ENCODE results near the gene PLA2G5.

Gene PLA2G5

DNA sequence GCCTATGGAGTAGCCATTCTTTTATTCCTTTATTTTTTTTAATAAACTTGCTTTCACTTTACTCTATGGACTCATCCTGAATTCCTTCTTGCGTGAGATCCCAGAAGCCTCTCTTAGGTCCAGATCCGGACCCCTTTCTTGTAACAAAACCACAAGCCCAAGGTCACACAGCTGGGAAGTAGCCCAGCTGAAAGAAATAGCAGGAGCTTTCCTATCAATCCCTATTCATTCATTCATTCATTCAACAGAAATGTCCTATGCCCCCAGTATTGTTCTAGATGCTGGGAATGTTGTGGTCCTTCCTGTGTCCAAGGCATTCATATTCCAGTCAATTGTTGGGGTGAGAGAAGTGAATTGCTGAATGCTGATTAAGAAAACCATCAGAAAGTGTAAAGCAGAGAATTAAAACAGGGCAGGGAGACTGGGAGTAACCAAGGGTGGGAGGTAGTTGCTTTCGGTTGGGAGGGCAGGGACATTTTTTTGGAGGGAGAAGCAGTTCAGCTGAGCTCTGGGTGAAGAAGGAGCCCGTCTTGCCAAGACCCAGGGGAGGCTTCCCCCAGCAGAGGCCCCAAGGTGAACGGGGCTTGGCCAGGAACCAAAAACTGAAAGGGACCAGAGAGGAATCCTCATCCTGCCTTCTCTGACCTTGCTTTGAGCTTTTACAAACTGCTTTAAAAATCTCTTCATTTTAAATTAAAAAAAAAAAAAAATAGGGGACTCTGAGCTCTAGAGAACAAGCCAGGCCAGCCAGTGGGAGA is 38.6 kb downstream of the PLA2G5 start:
- H3K27ac ChIP-seq: no peak overlapping the region
- no peaks in the 10 kb centered on the region for H3K9me3 ChIP-seq
- no peaks in the 10 kb centered on the region for H3K4me1 ChIP-seq (ENCODE audit: control insufficient read depth in 1 of 2, insufficient read depth in 1 of 2, low read depth in 1 of 2, low read length in 1 of 2)
- H3K27me3 ChIP-seq: peaks cover 15% of the 10 kb centered on the region
- H3K4me3 ChIP-seq (ENCODE audit: low read depth in 1 of 2, low read length in 1 of 2): no peak overlapping the region
- H3K36me3 ChIP-seq: no peaks in the 10 kb centered on the region
- TF ChIP-seq, protein P1, sequence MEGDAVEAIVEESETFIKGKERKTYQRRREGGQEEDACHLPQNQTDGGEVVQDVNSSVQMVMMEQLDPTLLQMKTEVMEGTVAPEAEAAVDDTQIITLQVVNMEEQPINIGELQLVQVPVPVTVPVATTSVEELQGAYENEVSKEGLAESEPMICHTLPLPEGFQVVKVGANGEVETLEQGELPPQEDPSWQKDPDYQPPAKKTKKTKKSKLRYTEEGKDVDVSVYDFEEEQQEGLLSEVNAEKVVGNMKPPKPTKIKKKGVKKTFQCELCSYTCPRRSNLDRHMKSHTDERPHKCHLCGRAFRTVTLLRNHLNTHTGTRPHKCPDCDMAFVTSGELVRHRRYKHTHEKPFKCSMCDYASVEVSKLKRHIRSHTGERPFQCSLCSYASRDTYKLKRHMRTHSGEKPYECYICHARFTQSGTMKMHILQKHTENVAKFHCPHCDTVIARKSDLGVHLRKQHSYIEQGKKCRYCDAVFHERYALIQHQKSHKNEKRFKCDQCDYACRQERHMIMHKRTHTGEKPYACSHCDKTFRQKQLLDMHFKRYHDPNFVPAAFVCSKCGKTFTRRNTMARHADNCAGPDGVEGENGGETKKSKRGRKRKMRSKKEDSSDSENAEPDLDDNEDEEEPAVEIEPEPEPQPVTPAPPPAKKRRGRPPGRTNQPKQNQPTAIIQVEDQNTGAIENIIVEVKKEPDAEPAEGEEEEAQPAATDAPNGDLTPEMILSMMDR (IDR thresholded peaks at IDR 0.05): no peak

DNA sequence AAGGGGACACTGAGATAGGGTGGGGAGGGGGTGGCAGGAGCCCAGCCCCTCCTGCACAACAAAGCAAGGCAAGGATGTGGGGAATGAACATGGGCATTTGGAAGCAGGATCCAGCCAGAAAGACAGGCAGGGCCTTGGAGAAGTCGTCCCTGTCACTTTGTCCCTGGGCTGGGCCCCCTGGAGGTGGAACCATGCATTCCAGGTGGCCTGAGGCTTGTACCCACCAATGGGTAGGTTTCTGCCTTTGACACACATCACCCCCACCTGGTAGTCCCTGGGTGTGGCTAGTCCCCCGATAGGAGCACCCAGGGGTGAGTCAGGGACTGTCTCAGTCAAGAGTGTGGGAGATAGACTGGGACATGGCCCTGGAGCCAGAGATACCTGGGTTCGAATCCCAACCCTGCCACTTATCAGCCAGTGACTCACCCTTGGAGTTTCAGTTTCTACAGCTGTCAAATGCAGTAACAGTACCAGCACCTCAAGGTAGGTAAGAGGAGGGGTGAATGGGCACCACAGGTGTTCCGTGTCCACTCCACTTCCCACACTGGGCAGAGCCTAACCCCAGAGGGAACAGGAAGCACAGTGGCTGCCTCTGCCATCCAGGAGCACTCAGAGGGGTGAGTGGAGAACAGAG is 39.3 kb downstream of the PLA2G5 start:
- H3K4me1 ChIP-seq (ENCODE audit: control insufficient read depth in 1 of 2, insufficient read depth in 1 of 2, low read depth in 1 of 2, low read length in 1 of 2): no peaks in the 10 kb centered on the region
- TF ChIP-seq, protein P1 (IDR thresholded peaks at IDR 0.05): no peak
- no peak overlapping the region for H3K27ac ChIP-seq
- no peaks in the 10 kb centered on the region for H3K36me3 ChIP-seq
- peaks cover 15% of the 10 kb centered on the region for H3K27me3 ChIP-seq
- H3K4me3 ChIP-seq (ENCODE audit: low read depth in 1 of 2, low read length in 1 of 2): no peak overlapping the region
- no peaks in the 10 kb centered on the region for H3K9me3 ChIP-seq

DNA sequence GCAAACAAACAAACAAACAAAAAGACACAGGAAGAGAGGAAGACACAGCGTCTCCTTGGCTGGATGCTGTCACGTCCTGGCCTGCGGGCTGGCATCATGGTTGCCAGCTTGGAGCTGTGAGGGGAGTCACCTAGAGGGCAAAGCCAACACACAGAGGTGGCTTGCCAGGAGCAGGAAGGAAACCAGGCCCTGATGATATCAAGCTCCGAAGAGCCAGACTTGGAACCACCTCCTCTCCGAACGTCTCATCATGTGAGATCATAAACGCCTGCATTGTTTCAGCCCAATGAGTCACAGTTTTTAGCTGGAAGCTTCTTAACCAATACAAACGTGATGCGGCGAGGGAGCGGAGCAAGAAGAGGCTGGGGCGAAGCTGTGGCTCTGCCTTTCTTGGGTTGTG is 40.7 kb downstream of the PLA2G5 start:
- Histone ChIP-seq H3K36me3 (no peaks in the 10 kb centered on the region), H3K4me1 (ENCODE audit: control insufficient read depth in 1 of 2, insufficient read depth in 1 of 2, low read depth in 1 of 2, low read length in 1 of 2) (no peaks in the 10 kb centered on the region)
- TF ChIP-seq, protein P1 (IDR thresholded peaks at IDR 0.05): no peak

DNA sequence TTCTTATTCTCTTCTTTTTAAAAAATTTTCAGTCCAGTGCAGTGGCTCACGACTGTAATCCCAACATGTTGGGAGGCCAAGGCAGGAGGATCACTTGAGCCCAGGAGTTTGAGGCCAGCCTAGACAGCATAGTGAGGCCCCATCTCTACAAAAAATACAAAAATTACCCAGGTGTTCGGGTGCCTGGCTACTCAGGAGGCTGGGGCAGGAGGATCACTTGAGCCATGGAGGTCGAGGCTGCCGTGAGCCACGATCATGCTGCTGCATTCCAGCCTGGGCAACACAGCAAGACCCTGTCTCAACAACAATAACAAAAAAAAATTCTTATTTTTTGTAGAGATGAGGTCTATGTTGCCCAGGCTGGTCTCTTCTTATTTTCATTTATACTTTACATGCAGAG is 41.5 kb downstream of the PLA2G5 start:
- peaks cover 18% of the 10 kb centered on the region for H3K27me3 ChIP-seq
- TF ChIP-seq, protein P1 (IDR thresholded peaks at IDR 0.05): no peak
- H3K9me3 ChIP-seq: no peaks in the 10 kb centered on the region
- no peaks in the 10 kb centered on the region for H3K4me1 ChIP-seq (ENCODE audit: control insufficient read depth in 1 of 2, insufficient read depth in 1 of 2, low read depth in 1 of 2, low read length in 1 of 2)
- no peaks in the 10 kb centered on the region for H3K36me3 ChIP-seq
- no peak overlapping the region for H3K4me3 ChIP-seq (ENCODE audit: low read depth in 1 of 2, low read length in 1 of 2)
- H3K27ac ChIP-seq: no peak overlapping the region

More for the DNA sequence above, 40.7 kb downstream of the PLA2G5 start:
- Histone ChIP-seq H3K27me3 (peaks cover 16% of the 10 kb centered on the region), H3K4me3 (ENCODE audit: low read depth in 1 of 2, low read length in 1 of 2) (no peak overlapping the region), H3K27ac (no peak overlapping the region), H3K9me3 (no peaks in the 10 kb centered on the region)

DNA sequence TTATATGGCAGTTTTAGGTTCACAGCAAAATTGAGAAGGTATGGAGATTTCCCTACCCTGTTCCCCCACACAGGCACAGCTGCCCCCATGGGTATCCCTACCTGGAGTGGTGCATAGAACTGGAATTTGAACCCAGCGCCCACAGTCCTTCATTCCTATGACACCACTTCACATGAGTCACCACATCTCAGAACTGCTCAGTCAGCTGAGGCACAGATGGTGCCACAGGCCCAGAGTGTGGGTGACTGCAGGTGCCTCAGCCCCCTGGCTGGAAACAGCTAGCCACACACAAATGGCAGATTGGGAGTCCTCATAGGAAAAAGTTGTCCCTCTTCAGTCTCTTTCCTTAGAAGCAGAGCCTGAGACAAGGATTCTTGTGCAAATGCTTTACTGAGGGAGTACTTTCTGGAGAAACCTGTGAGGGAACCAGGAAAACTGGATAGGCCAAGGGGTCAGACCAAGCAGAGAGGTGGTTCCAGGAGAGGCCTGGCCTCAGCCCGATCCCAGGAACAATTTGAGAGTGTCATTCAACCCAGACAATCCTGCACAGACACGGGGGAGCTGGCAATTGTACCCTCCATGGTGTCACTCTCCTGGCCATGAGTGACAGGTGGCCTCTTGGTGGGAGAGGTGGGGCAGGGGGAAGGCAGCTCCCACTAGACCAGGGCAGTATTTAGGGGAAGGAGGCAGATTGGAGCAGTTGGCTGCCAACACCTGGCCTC is 42.4 kb downstream of the PLA2G5 start:
- Histone ChIP-seq H3K27me3 (peaks cover 14% of the 10 kb centered on the region), H3K27ac (no peak overlapping the region), H3K9me3 (no peaks in the 10 kb centered on the region), H3K4me3 (ENCODE audit: low read depth in 1 of 2, low read length in 1 of 2) (no peak overlapping the region), H3K36me3 (no peaks in the 10 kb centered on the region), H3K4me1 (ENCODE audit: control insufficient read depth in 1 of 2, insufficient read depth in 1 of 2, low read depth in 1 of 2, low read length in 1 of 2) (no peaks in the 10 kb centered on the region)
- TF ChIP-seq, protein P1 (IDR thresholded peaks at IDR 0.05): no peak

Measured in neutrophil (primary cell).